WTC11 (cell line): Measurements from ENCODE around the gene FCHSD1.

Experiments
- CTCF ChIP-seq: fragments of 200-600 bp; IDR thresholded peaks from 2 replicates; pipeline ENCODE4 v1.8.0; 2022; ENCODE audit warnings: antibody characterized with exemption
- HMGXB4 ChIP-seq: sonication (generic); formaldehyde crosslinking; IDR thresholded peaks from 2 replicates; pipeline ENCODE4 v1.8.1; 2023; ENCODE audit warnings: mild to moderate bottlenecking, moderate library complexity, missing genetic modification reagents
- JUN ChIP-seq: sonication (generic); formaldehyde crosslinking; IDR thresholded peaks from 2 replicates; pipeline ENCODE4 v1.8.0; 2023; ENCODE audit warnings: mild to moderate bottlenecking, missing genetic modification reagents
- PREB ChIP-seq: sonication (generic); formaldehyde crosslinking; IDR thresholded peaks from 2 replicates; pipeline ENCODE4 v1.8.1; 2022; ENCODE audit warnings: mild to moderate bottlenecking, missing genetic modification reagents, moderate library complexity, borderline replicate concordance
- TCF7 ChIP-seq: sonication (generic); formaldehyde crosslinking; IDR thresholded peaks from 2 replicates; pipeline ENCODE4 v1.8.0; 2022; ENCODE audit warnings: mild to moderate bottlenecking, low read depth, missing genetic modification reagents, moderate library complexity

GRCh38 chr5:141695627-141696215 lies 44.5 kb upstream of the FCHSD1 start:
- TF ChIP-seq JUN (CRISPR knock-in tag) (no peak), TCF7 (CRISPR knock-in tag) (no peak), HMGXB4 (CRISPR knock-in tag) (no peak), PREB (no peak), CTCF (no peak)
